Measurements from ENCODE around the gene RFX5.

Gene RFX5

GRCh38 chr1:151326619-151327222 is 20.3 kb downstream of the RFX5 start:
- peak overlapping the region; percentile 98 for H3K4me3 ChIP-seq (ENCODE audit: insufficient read depth, low read length, poor library complexity, severe bottlenecking)
- no peaks in the 10 kb centered on the region for H3K9me2 ChIP-seq (replicated peaks; ENCODE audit: insufficient read depth, low read length)
- H3K27ac ChIP-seq (ENCODE audit: low read depth, low read length): peak overlapping the region; percentile 83
- H3K9me3 ChIP-seq (ENCODE audit: insufficient read depth, low read length): no peaks in the 10 kb centered on the region
- no peaks in the 10 kb centered on the region for H3K36me3 ChIP-seq (ENCODE audit: low read length)
- H3F3A ChIP-seq (ENCODE audit: insufficient read depth): peaks cover 7% of the 10 kb centered on the region; the same call in 1 of the 2 replicates
- H3K27me3 ChIP-seq (ENCODE audit: low read length): no peaks in the 10 kb centered on the region
- TF ChIP-seq EZH2phosphoT487 (conservative IDR thresholded peaks at IDR 0.05; ENCODE audit: low read length) (no peak), CTCF (IDR thresholded peaks at IDR 0.05; ENCODE audit: insufficient read depth, low read length, poor library complexity, severe bottlenecking) (no peak)
- H3K4me2 ChIP-seq (ENCODE audit: low read depth, low read length, poor library complexity, severe bottlenecking): peak overlapping the region; percentile 94
- H3K9ac ChIP-seq (ENCODE audit: low read length): peak overlapping the region; percentile 74
- H2AFZ ChIP-seq (ENCODE audit: low read depth, low read length, severe bottlenecking): peak overlapping the region; percentile 97
- H4K20me1 ChIP-seq (ENCODE audit: low read depth, low read length): no peaks in the 10 kb centered on the region
- H3K79me2 ChIP-seq (ENCODE audit: insufficient read depth, low read length): peaks cover 7% of the 10 kb centered on the region; the same call in 1 of the 2 replicates

DNA sequence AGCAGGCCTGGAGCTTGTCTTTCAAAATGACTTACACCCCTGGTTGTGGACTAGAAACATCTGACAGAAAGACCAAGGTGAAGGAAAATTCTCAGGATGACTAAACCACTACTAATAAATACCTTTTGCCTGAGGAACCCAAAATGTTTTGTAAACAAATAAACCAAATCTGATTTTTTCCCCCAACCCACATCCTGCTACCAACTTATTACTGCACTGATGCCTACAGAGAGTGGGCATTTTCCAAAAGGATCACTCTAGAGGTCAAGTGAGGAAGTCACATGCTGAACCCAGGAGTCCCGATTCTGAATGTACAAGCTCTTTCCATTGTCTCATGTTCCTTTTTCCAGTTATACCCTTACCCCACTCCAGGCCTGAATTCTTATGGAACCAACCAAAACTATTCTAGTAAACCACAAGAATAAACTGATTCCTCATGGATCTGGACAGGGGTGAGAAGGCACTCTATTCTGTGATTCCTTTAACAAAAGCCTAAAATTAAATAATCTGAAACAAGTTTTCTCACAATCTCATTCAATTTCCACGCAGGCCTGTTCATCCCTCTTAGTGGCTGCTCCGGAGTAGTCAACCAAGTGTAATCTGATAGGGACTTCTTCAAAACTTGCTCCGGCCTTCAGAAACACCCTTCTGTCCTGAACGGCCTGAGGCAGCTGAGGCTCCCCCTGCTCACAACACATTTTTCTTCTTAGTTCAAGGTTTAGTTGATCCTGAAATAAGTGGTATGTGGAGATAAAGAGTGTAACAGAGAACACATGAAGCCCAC is 21.2 kb downstream of the RFX5 start:
- Histone ChIP-seq H3K79me2 (ENCODE audit: insufficient read depth, low read length) (peaks cover 7% of the 10 kb centered on the region; the same call in 1 of the 2 replicates), H3F3A (ENCODE audit: insufficient read depth) (peaks cover 7% of the 10 kb centered on the region; the same call in 1 of the 2 replicates), H3K36me3 (ENCODE audit: low read length) (no peaks in the 10 kb centered on the region), H3K27me3 (ENCODE audit: low read length) (no peaks in the 10 kb centered on the region), H3K4me3 (ENCODE audit: insufficient read depth, low read length, poor library complexity, severe bottlenecking) (peak overlapping the region; percentile 98), H3K9me2 (replicated peaks; ENCODE audit: insufficient read depth, low read length) (no peaks in the 10 kb centered on the region), H4K20me1 (ENCODE audit: low read depth, low read length) (no peaks in the 10 kb centered on the region), H2AFZ (ENCODE audit: low read depth, low read length, severe bottlenecking) (no peak overlapping the region), H3K9me3 (ENCODE audit: insufficient read depth, low read length) (no peaks in the 10 kb centered on the region), H3K4me2 (ENCODE audit: low read depth, low read length, poor library complexity, severe bottlenecking) (peak overlapping the region; percentile 94), H3K9ac (ENCODE audit: low read length) (peak overlapping the region; percentile 74), H3K27ac (ENCODE audit: low read depth, low read length) (0 out of 2 replicates have a peak overlapping the region, but pooled peaks have one; percentile 48)
- TF ChIP-seq EZH2phosphoT487 (conservative IDR thresholded peaks at IDR 0.05; ENCODE audit: low read length): no peak
- no peak for TF ChIP-seq CTCF (IDR thresholded peaks at IDR 0.05; ENCODE audit: insufficient read depth, low read length, poor library complexity, severe bottlenecking)

DNA sequence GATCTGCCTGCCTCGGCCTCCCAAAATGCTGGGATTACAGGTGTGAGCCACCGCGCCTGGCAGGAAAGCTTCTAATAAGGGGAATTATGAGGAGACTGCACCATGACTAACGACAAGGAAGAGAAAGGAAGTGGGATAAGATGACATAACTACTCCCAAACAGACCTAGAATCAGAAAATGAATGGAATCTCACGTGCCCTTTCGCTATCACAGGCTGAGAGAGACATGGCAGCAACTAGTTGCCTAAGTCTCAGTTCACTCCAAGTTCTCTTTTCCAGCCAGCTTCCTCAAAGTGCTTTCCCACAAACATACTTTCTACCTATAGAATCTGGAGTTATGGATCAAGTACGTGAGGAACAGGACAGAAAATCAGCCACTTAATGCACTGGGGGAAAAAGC is 21.8 kb downstream of the RFX5 start:
- Histone ChIP-seq H3K27ac (ENCODE audit: low read depth, low read length) (no peak overlapping the region), H3K4me3 (ENCODE audit: insufficient read depth, low read length, poor library complexity, severe bottlenecking) (no peak overlapping the region), H3K36me3 (ENCODE audit: low read length) (no peaks in the 10 kb centered on the region), H4K20me1 (ENCODE audit: low read depth, low read length) (no peaks in the 10 kb centered on the region), H3K9me3 (ENCODE audit: insufficient read depth, low read length) (no peaks in the 10 kb centered on the region), H2AFZ (ENCODE audit: low read depth, low read length, severe bottlenecking) (no peak overlapping the region), H3K79me2 (ENCODE audit: insufficient read depth, low read length) (peaks cover 7% of the 10 kb centered on the region; the same call in 1 of the 2 replicates), H3F3A (ENCODE audit: insufficient read depth) (peaks cover 7% of the 10 kb centered on the region; the same call in 1 of the 2 replicates), H3K4me2 (ENCODE audit: low read depth, low read length, poor library complexity, severe bottlenecking) (no peak overlapping the region), H3K9ac (ENCODE audit: low read length) (no peak overlapping the region), H3K27me3 (ENCODE audit: low read length) (no peaks in the 10 kb centered on the region), H3K9me2 (replicated peaks; ENCODE audit: insufficient read depth, low read length) (no peaks in the 10 kb centered on the region)
- no peak for TF ChIP-seq CTCF (IDR thresholded peaks at IDR 0.05; ENCODE audit: insufficient read depth, low read length, poor library complexity, severe bottlenecking)
- no peak for TF ChIP-seq EZH2phosphoT487 (conservative IDR thresholded peaks at IDR 0.05; ENCODE audit: low read length)

Measured in SU-DHL-6 (cell line).